Effector memory CD8-positive, alpha-beta T cell (primary cell): Measurements from ENCODE around the gene SMIM35.
A peak's percentile ranks its signal among the peaks of the same experiment; 100 is the strongest.

Source experiments
- ATAC-seq: fragments of 150-1000 bp; cut with Tn5 transposase; replicated peaks from 2 replicates; pipeline ENCODE4 v1.10.0; 2021; ENCODE audit warnings: mild to moderate bottlenecking, moderate library complexity
- DNase-seq, 3 experiments: peaks; one replicate each; pipeline ENCODE4 v3.0.0; 2021
- H3K27ac Mint-ChIP-seq, 2 donors: one replicate each; pipeline ENCODE4 v1.8.0; 2022; ENCODE audit warnings: mild to moderate bottlenecking in 2 of 2, mixed read lengths in 2 of 2, moderate library complexity in 2 of 2
- H3K27me3 Mint-ChIP-seq, 2 donors: one replicate each; pipeline ENCODE4 v1.8.0; 2022; ENCODE audit warnings: mixed read lengths in 2 of 2
- H3K36me3 Mint-ChIP-seq: one replicate; pipeline ENCODE4 v1.8.0; 2022; ENCODE audit warnings: mild to moderate bottlenecking, moderate library complexity, mixed read lengths; ENCODE audit not compliant: insufficient read depth
- H3K4me1 Mint-ChIP-seq, 2 donors: one replicate each; pipeline ENCODE4 v1.8.0; 2022; ENCODE audit warnings: low read depth in 2 of 2, mixed read lengths in 2 of 2
- H3K4me3 Mint-ChIP-seq, 2 donors: one replicate each; pipeline ENCODE4 v1.8.0; 2022; ENCODE audit warnings: mild to moderate bottlenecking in 2 of 2, mixed read lengths in 2 of 2, moderate library complexity in 2 of 2
- H3K9me3 Mint-ChIP-seq, 2 donors: one replicate each; pipeline ENCODE4 v1.8.0; 2022; ENCODE audit warnings: mixed read lengths in 2 of 2

Gene SMIM35

DNA sequence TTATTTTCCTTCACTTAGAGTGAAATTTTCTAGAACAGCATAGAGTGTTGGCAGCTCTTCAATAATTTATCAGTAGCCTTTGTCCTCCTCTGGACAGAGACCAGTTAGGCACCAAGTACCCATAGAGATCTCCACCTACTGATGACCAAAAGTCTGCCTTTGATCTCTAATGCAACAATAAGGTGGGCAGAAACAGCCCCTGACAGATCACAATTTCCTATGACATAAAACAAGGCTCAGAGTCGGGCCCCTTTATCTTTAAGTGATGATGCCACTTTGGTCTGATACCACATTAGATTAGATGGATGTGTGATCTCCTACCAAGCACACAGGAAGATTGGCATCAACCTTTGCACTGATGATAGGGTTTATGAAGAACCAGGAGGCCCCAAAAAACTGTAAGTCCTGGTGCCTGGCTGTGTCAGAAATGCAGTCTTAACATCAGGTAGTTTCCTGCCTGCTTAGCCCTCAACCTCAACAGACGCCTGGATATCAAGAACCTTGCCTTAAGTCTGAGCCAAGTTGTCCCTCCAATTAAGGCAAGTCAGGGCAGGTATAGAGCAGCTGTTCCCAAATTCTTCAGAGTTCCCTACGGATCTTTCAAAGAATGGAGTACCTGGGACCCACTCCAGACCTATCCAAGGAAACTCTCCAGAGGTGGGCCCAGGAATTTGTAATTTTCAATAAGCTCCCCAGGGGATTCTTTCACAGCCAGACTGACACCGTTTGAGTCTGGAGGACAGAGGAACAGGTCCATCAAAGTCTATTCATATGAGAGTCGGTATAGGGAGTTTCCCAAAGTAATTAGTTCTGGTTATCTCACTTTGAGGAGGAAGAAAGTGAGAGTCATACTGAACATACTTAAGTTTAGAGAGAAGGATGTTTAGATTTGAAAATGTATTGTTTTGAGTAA is 40.5 kb downstream of the SMIM35 start:
- Mint-ChIP-seq H3K4me1 (peaks cover 71 to 87% of the 10 kb centered on the region in 2 donors), H3K27ac (peak overlapping the region; percentile 96 to 98), H3K36me3 (peaks cover 16% of the 10 kb centered on the region), H3K4me3 (peak overlapping the region; percentile 66 to 70), H3K9me3 (no peaks in the 10 kb centered on the region), H3K27me3 (no peaks in the 10 kb centered on the region)
- peak; percentile 90 for ATAC-seq
- peak; percentile 44 to 49 (median 46) for DNase-seq

DNA sequence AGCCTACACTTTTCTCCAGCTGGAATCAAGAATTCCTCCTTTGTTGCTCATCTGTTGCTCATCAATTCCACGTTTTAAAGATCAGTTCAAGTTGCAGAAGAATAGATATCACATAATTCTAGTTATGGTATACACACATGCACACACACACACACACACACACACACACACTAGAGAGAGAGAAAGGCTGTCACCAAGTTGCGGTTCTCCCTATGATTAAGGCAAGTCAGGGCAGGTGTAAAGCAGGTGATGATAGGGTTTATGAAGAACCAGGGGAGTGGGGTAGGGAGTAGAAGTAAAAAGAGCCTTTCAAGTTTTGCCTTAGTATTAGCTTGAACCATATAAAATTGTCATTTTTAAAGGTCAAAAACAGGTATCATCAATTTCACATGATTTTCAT is 41.6 kb downstream of the SMIM35 start:
- Mint-ChIP-seq H3K9me3 (no peaks in the 10 kb centered on the region), H3K27me3 (no peaks in the 10 kb centered on the region), H3K4me1 (peaks cover 62 to 76% of the 10 kb centered on the region in 2 donors), H3K36me3 (peaks cover 16% of the 10 kb centered on the region), H3K4me3 (peak overlapping the region; percentile 66 to 70), H3K27ac (peak overlapping the region; percentile 96 to 98)
- ATAC-seq = no peak
- DNase-seq = no peak

DNA sequence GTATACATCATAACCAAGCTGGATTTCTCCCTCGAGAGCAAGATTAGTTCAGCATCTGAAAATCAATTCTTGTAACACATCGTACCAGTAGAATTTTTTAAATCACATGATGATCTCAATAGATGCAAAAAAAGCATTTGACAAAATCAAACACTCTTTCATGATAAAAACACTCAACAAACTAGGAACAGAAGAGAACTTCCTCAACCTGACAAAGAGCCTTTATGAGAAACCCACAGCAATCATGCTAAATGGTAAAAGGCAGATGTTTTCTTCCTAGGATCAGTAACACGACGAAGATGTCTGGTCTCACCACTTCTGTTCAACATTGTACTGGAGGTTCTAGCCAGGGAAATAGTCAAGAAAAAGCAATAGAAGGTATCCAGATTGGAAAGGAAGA is 44.0 kb downstream of the SMIM35 start:
- DNase-seq = no peak
- peak overlapping the region; percentile 80 to 98 for H3K27ac Mint-ChIP-seq
- no peaks in the 10 kb centered on the region for H3K9me3 Mint-ChIP-seq
- peaks cover 14% of the 10 kb centered on the region for H3K36me3 Mint-ChIP-seq
- ATAC-seq = no peak
- no peaks in the 10 kb centered on the region for H3K27me3 Mint-ChIP-seq
- peaks cover 54 to 69% of the 10 kb centered on the region in 2 donors for H3K4me1 Mint-ChIP-seq
- H3K4me3 Mint-ChIP-seq = peak overlapping the region in 1 of 2 donors; percentile 43

DNA sequence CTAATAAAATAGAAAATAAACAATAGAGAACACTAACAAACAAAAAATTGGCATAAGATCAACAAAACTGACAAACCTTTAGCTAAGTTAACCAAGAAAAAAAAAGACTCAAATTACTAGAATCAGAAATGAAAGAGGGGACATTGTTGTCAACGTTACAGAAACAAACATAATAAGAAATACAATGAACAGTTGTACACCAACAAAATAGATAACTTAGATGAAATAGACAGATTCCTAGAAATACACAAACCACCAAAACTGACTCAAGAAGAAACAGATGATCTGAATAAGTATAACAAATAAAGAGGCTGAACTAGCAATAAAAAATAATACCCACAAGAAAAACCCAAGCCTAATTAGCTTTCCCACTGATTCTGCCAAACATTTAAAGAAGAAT is 44.6 kb downstream of the SMIM35 start:
- H3K4me3 Mint-ChIP-seq = peak overlapping the region; percentile 12 to 43
- H3K27ac Mint-ChIP-seq = peak overlapping the region; percentile 80 to 98
- ATAC-seq = no peak
- no peak for DNase-seq
- H3K36me3 Mint-ChIP-seq = peaks cover 12% of the 10 kb centered on the region
- H3K27me3 Mint-ChIP-seq = no peaks in the 10 kb centered on the region
- no peaks in the 10 kb centered on the region for H3K9me3 Mint-ChIP-seq
- H3K4me1 Mint-ChIP-seq = peaks cover 51 to 69% of the 10 kb centered on the region in 2 donors

DNA sequence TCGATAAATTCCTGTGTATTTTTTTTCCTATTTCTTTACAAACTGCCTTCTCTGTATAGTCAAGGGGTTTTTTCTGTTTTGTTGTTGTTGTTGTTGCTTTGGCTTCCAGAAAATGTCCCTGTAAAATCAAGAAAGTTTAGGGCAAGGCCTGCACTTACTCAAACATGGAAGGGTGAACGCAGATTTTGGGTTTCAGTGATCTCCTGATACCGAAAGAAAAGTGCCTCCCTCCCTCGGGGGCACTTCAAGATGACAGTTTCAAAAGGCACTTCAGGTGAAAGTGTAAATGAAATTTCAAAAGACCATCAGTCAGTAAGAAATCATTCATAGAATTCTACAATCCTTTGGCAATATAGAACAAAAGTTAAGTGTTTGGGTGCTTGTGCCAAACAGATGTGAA is 53.3 kb downstream of the SMIM35 start:
- Mint-ChIP-seq H3K4me3 (peak overlapping the region in 1 of 2 donors; percentile 16), H3K9me3 (no peaks in the 10 kb centered on the region), H3K27me3 (no peaks in the 10 kb centered on the region), H3K4me1 (peaks cover 19 to 43% of the 10 kb centered on the region in 2 donors), H3K36me3 (no peaks in the 10 kb centered on the region), H3K27ac (peak overlapping the region; percentile 36 to 41)
- no peak for ATAC-seq
- DNase-seq = no peak

DNA sequence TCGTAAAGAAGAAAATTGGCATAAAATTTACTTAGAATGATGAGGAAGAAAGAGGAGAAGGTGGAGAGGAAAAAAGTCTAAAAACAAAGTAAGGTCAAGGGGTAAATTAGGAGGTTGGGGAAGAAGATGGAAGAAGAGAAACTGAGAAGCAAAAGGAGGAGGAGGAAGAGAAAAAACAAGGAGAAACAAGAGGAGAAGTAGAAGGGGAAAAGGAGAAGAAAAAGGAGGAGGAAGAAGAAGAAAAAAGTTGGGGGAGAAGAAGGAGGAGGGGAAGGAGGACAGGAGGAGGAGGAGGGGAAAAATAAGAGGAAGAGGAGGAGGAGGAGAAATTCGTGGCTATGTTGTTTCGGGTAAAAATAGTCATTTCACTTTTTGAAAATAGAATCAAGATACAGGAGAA is 58.1 kb downstream of the SMIM35 start:
- Mint-ChIP-seq H3K4me1 (peaks cover 14 to 41% of the 10 kb centered on the region in 2 donors), H3K36me3 (no peaks in the 10 kb centered on the region), H3K9me3 (no peaks in the 10 kb centered on the region), H3K27me3 (no peaks in the 10 kb centered on the region), H3K27ac (peak overlapping the region in 1 of 2 donors; percentile 17), H3K4me3 (no peak overlapping the region)
- ATAC-seq = no peak
- DNase-seq = no peak

DNA sequence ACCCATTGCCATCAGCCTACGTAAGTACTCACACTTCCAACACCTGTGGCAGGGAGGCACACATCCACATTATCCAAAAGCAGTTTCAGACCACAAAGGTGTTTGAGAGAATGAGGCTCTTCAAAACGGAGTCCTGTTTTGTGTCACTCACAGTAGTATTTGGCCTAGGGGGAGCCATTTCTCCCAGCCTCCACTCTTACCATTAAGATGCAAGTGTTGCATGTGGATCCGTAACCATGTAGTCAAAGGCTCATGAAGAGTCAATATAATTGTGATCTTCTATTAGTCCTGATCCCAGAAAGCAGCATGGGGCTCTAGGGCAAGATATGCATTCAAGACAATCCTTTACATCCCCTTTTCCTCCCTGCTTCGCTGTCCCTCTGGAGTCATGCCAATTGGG is 59.1 kb downstream of the SMIM35 start:
- Mint-ChIP-seq H3K36me3 (no peaks in the 10 kb centered on the region), H3K9me3 (no peaks in the 10 kb centered on the region), H3K27me3 (no peaks in the 10 kb centered on the region), H3K4me1 (peaks cover 12 to 36% of the 10 kb centered on the region in 2 donors), H3K4me3 (no peak overlapping the region), H3K27ac (no peak overlapping the region)
- ATAC-seq (no peak), DNase-seq (no peak)

DNA sequence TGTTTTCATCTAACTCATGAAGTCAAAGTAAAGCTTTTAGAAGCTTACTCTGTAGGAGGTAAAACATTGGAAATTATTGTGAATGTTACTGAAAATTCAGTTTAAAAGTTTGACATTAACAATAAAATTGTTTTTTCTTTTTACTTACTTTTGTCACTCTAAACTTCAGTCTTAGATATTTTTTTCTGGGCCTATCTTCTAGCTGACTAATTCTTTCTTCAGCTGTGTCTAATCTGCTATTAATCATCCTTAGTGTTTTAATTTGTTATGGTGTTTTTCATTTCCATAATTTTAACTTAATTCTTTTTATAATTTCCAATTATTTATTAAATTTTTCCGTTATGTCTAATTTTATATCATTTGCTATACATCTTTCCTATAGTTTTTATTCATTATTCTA is 65.6 kb downstream of the SMIM35 start:
- H3K4me1 Mint-ChIP-seq = peaks cover 22 to 38% of the 10 kb centered on the region in 2 donors
- no peaks in the 10 kb centered on the region for H3K27me3 Mint-ChIP-seq
- DNase-seq = no peak
- no peak overlapping the region for H3K27ac Mint-ChIP-seq
- no peak overlapping the region for H3K4me3 Mint-ChIP-seq
- no peak for ATAC-seq
- peaks cover 10 to 15% of the 10 kb centered on the region in 2 donors for H3K9me3 Mint-ChIP-seq
- no peaks in the 10 kb centered on the region for H3K36me3 Mint-ChIP-seq

DNA sequence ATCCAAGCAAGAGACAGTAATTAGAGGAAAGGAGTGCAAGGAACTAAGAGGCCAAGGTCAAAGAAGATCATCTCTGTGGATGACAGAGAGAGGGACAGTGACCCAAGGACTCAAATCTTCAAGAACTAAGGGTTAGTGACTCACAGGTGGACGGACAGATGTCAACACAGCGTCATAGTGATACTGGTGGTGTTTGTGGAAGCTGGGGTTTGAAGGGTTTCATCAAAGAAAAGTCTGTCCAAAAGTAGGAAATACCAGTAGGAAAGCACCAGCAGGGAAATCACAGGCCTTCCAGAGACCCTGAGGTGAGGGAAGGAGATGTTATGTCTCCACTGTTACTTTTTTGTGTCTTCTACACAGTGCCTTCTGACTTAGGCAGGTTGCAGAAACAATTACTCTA is 68.4 kb downstream of the SMIM35 start:
- H3K27ac Mint-ChIP-seq = peak overlapping the region in 1 of 2 donors; percentile 31
- H3K36me3 Mint-ChIP-seq = peaks cover 7% of the 10 kb centered on the region
- H3K4me3 Mint-ChIP-seq = no peak overlapping the region
- H3K9me3 Mint-ChIP-seq = peaks cover 10 to 22% of the 10 kb centered on the region in 2 donors
- H3K27me3 Mint-ChIP-seq = no peaks in the 10 kb centered on the region
- H3K4me1 Mint-ChIP-seq = peaks cover 46 to 51% of the 10 kb centered on the region in 2 donors
- DNase-seq (no peak), ATAC-seq (no peak)

DNA sequence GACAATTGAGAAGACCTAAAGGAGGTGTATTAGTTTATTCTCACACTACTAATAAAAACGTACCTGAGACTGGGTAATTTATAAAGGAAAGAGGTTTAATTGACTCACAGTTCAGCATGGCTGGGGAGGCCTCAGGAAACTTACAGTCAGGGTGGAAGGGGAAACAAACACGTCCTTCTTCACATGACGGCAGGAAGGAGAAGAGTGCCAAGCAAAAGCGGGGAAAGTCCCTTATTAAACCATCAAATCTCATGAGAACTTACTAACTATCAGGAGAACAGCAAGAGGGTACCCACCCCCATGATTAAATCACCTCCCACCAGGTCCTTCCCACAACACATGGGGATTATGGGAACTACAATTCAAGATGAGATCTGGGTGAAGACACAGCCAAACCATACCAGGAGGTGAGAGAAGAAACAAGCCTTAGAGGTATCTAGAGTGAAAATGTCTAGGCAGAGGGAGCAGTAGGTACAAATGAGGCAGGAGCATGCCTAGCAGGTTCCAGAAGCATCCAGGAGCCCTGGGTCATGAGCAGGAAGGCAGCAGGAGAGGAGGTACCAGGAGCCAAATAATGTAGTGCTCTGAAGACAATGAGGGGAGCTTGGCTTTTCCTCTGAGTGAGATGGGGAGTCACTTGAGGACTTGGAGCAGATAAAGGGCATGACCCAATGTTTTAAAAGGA is 69.0 kb downstream of the SMIM35 start:
- no peak for DNase-seq

DNA sequence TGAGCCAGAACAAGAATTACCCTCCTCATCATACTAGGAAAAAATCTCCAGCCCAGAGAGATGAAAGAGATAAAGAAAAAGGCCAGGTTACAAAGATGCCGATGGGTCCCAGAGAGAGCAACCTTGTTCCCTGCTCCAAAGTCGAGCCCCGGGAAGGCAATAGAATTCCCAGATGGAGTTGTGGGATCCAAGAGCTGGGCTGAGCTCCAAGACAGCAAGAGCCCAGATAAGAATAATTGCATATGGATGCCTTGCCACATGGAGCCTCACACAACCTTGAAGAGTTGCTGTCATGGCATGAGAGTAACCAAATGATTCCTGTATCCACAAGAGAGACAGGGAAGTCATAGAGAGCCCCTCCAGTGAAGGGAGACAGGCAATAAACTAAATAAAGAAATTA is 69.7 kb downstream of the SMIM35 start:
- peaks cover 10 to 22% of the 10 kb centered on the region in 2 donors for H3K9me3 Mint-ChIP-seq
- ATAC-seq (no peak), DNase-seq (no peak)
- peak overlapping the region; percentile 81 to 87 for H3K4me3 Mint-ChIP-seq
- H3K36me3 Mint-ChIP-seq = peaks cover 7% of the 10 kb centered on the region
- H3K27ac Mint-ChIP-seq = peak overlapping the region; percentile 72 to 91
- H3K4me1 Mint-ChIP-seq = peaks cover 56 to 61% of the 10 kb centered on the region in 2 donors
- H3K27me3 Mint-ChIP-seq = no peaks in the 10 kb centered on the region

More for the DNA sequence above, 69.0 kb downstream of the SMIM35 start:
- H3K9me3 Mint-ChIP-seq = peaks cover 10 to 22% of the 10 kb centered on the region in 2 donors
- H3K4me1 Mint-ChIP-seq = peaks cover 52 to 56% of the 10 kb centered on the region in 2 donors
- peak overlapping the region; percentile 56 to 91 for H3K27ac Mint-ChIP-seq
- no peak for ATAC-seq
- no peak overlapping the region for H3K4me3 Mint-ChIP-seq
- H3K27me3 Mint-ChIP-seq = no peaks in the 10 kb centered on the region
- peaks cover 7% of the 10 kb centered on the region for H3K36me3 Mint-ChIP-seq

DNA sequence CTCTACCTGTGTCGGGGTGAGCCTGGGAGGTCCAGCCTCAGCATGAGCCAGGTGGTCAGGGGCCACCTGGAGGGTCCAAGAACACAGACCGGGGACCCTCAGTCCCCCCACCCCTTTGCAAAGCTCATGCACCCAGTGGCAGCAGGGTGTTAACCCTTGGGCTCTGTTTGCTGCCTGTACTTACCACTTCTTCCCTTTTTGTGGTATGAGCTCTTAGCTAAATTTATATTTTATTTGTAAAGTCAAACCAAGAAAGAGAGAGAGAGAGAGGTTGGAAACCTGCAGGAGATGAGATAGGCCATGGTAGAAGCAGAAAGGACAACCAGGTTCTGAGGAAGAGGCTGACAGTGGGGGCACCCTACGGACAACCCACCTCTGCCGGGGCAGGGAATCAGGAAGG is 70.7 kb downstream of the SMIM35 start:
- peaks cover 7% of the 10 kb centered on the region for H3K36me3 Mint-ChIP-seq
- peak overlapping the region; percentile 72 to 91 for H3K27ac Mint-ChIP-seq
- peak overlapping the region; percentile 81 to 87 for H3K4me3 Mint-ChIP-seq

DNA sequence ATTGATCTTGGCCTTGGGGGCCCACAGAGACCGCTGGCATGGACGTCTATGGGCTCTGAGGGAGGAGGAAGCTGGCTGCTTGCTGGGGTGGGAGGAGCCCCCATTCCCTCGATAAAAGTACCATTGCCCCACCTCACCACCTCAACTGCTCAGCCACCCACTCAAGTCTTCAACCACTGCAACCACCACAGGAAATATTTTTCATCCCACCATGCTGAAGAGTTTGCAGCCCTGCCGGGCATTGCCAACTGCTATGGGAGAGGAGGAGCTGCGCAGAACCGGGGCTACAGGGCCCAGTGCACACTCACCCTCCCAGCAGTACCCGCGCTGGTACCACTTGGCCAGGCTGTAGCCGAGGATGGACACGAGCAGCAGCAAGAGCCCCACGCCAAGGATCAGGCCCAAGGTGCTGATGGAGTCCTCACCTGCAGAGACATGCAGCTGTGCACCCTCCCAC is 71.3 kb downstream of the SMIM35 start:
- Mint-ChIP-seq H3K27me3 (no peaks in the 10 kb centered on the region), H3K36me3 (peaks cover 7% of the 10 kb centered on the region), H3K4me3 (peak overlapping the region; percentile 81 to 87), H3K9me3 (peaks cover 8 to 22% of the 10 kb centered on the region in 2 donors), H3K27ac (peak overlapping the region; percentile 72 to 91), H3K4me1 (peaks cover 68 to 74% of the 10 kb centered on the region in 2 donors)
- DNase-seq (peak in 1 of 3 experiments; percentile 29), ATAC-seq (peak; percentile 62)

More for the DNA sequence above, 70.7 kb downstream of the SMIM35 start:
- Mint-ChIP-seq H3K27me3 (no peaks in the 10 kb centered on the region), H3K4me1 (peaks cover 65 to 69% of the 10 kb centered on the region in 2 donors), H3K9me3 (peaks cover 10 to 22% of the 10 kb centered on the region in 2 donors)
- peak; percentile 13 for ATAC-seq
- no peak for DNase-seq
